PC-3 (cell line): Measurements from ENCODE around the gene EXOC4. TPM values are rescaled to one million over a fixed set of nuclear protein-coding genes. Genes with fewer than 3 reads are reported as not detected.
A peak's percentile ranks its signal among the peaks of the same experiment; 100 is the strongest.

Experiments used
- ATAC-seq: fragments of 200-7000 bp; cut with Tn5 transposase; 2 replicates; pipeline ENCODE4 v1.9.1; 2020; ENCODE audit warnings: mild to moderate bottlenecking, moderate library complexity
- BruUV-seq: library from RNA; stranded (reverse); fragments of 400-500 nt; replicated peaks from 2 replicates; lab custom pipeline; 2021; lab: Mats Ljungman, UMichigan
- CTCF ChIA-PET: fragments of 300-600 bp; sonication (Branson Sonifier 250); formaldehyde crosslinking; loops from one replicate; lab custom pipeline; 2022; ENCODE audit warnings: antibody characterized with exemption; lab: Charles Lee
- POLR2A ChIA-PET: fragments of 300-600 bp; sonication (Branson Sonifier 250); formaldehyde crosslinking; loops from one replicate; lab custom pipeline; 2022; ENCODE audit warnings: antibody characterized with exemption; ENCODE audit not compliant: unreplicated experiment; lab: Charles Lee
- DNase-seq: peaks from one replicate; pipeline ENCODE4 v3.0.0-alpha.2; 2015
- H2AFZ ChIP-seq: fragments of 300-600 bp; sonication (generic); 2 replicates; pipeline ENCODE4 v1.6.0; 2016; ENCODE audit warnings: antibody characterized with exemption, low read length
- H3F3A ChIP-seq: fragments of 300-600 bp; sonication (generic); one replicate; pipeline ENCODE4 v1.6.0; 2017; ENCODE audit warnings: antibody characterized with exemption, low read length, control low read depth, mild to moderate bottlenecking; ENCODE audit not compliant: unreplicated experiment
- H3K27ac ChIP-seq: fragments of 300-600 bp; sonication (generic); 2 replicates; pipeline ENCODE4 v1.5.1; 2016; ENCODE audit warnings: mild to moderate bottlenecking, low read length
- H3K27me3 ChIP-seq: fragments of 300-600 bp; sonication (generic); 2 replicates; pipeline ENCODE4 v1.6.1; 2016; ENCODE audit warnings: low read length, mixed read lengths
- H3K36me3 ChIP-seq: fragments of 300-600 bp; sonication (generic); 2 replicates; pipeline ENCODE4 v1.6.1; 2016; ENCODE audit warnings: low read depth, mixed run types, low read length, mixed read lengths
- H3K4me1 ChIP-seq: fragments of 300-600 bp; sonication (generic); 2 replicates; pipeline ENCODE4 v1.5.1; 2016; ENCODE audit warnings: low read length; ENCODE audit not compliant: insufficient read depth
- H3K4me2 ChIP-seq: fragments of 300-600 bp; sonication (generic); 2 replicates; pipeline ENCODE4 v1.6.0; 2016; ENCODE audit warnings: low read length
- H3K4me3 ChIP-seq: fragments of 300-600 bp; sonication (generic); 2 replicates; pipeline ENCODE4 v1.5.1; 2016; ENCODE audit warnings: mild to moderate bottlenecking, low read length, mixed read lengths
- H3K79me2 ChIP-seq: fragments of 300-600 bp; sonication (generic); 2 replicates; pipeline ENCODE4 v1.6.1; 2017; ENCODE audit warnings: low read length, mixed read lengths
- H3K9ac ChIP-seq: fragments of 300-600 bp; sonication (generic); 2 replicates; pipeline ENCODE4 v1.6.0; 2016; ENCODE audit warnings: mild to moderate bottlenecking, low read length
- H3K9me2 ChIP-seq: fragments of 300-600 bp; sonication (generic); replicated peaks from 2 replicates; pipeline ENCODE4 v1.6.1; 2016; ENCODE audit warnings: mixed run types, low read length, mixed read lengths
- H3K9me3 ChIP-seq: fragments of 300-600 bp; sonication (generic); 2 replicates; pipeline ENCODE4 v1.6.1; 2016; ENCODE audit warnings: low read length, mixed read lengths
- H4K20me1 ChIP-seq: fragments of 300-600 bp; sonication (generic); 2 replicates; pipeline ENCODE4 v1.6.1; 2016; ENCODE audit warnings: low read length, mixed read lengths
- CTCF ChIP-seq: fragments of 300-600 bp; sonication (generic); conservative IDR thresholded peaks from 2 replicates; pipeline ENCODE4 v1.5.1; 2017; ENCODE audit warnings: antibody characterized with exemption, low read depth, mild to moderate bottlenecking, low read length
- EZH2 ChIP-seq: fragments of 300-600 bp; sonication (generic); IDR thresholded peaks from one replicate; pipeline ENCODE4 v1.6.1; 2017; ENCODE audit warnings: antibody characterized with exemption, mild to moderate bottlenecking, low read length; ENCODE audit not compliant: unreplicated experiment
- EZH2phosphoT487 ChIP-seq: fragments of 300-600 bp; sonication (generic); IDR thresholded peaks from 2 replicates; pipeline ENCODE4 v1.6.1; 2018; ENCODE audit warnings: mild to moderate bottlenecking, antibody characterized with exemption, low read length, borderline replicate concordance
- intact Hi-C: fragments of 100-400 bp; cut with micrococcal nuclease; formaldehyde crosslinking; loops from 2 replicates; pipeline ENCODE4 v1.9.0; 2023
- total RNA-seq: library from RNA; depleted of rRNA; stranded (reverse); fragments of >200 nt; gene quantifications from 2 replicates; pipeline ENCODE4 v1.2.3, GENCODE V29; 2014

The EXOC4 gene
- total RNA-seq, 1 experiment from 2014 or later, result 43.5 TPM

GRCh38 chr7:134081695-134082094, 828.8 kb downstream of the EXOC4 start:
- TF ChIP-seq EZH2phosphoT487 (no peak), EZH2 (no peak), CTCF (no peak)
- intact Hi-C loops, result no loop called here
- CTCF ChIA-PET, result no interaction called here
- no TSS peak for BruUV-seq
- Histone ChIP-seq H3K4me2 (no peak overlapping the region), H3K36me3 (no peaks in the 10 kb centered on the region), H3K9ac (no peak overlapping the region), H3F3A (no peaks in the 10 kb centered on the region), H3K79me2 (no peaks in the 10 kb centered on the region), H3K4me3 (no peak overlapping the region), H3K9me3 (no peaks in the 10 kb centered on the region), H2AFZ (no peak overlapping the region), H3K27ac (no peak overlapping the region), H4K20me1 (no peaks in the 10 kb centered on the region), H3K4me1 (peaks cover 8% of the 10 kb centered on the region), H3K27me3 (no peaks in the 10 kb centered on the region), H3K9me2 (no peaks in the 10 kb centered on the region)
- no peak for DNase-seq
- no peak for ATAC-seq
- POLR2A ChIA-PET, result no interaction called here

GRCh38 chr7:134083766-134084487, 831.0 kb downstream of the EXOC4 start:
- Histone ChIP-seq H3K9ac (no peak overlapping the region), H3K9me2 (no peaks in the 10 kb centered on the region), H3K9me3 (peaks cover 8% of the 10 kb centered on the region), H3K36me3 (peaks cover 2% of the 10 kb centered on the region; the same call in 1 of the 2 replicates), H2AFZ (no peak overlapping the region), H3K27ac (no peak overlapping the region), H3K4me3 (no peak overlapping the region), H3F3A (no peaks in the 10 kb centered on the region), H3K4me1 (peaks cover 8% of the 10 kb centered on the region), H4K20me1 (no peaks in the 10 kb centered on the region), H3K27me3 (no peaks in the 10 kb centered on the region), H3K4me2 (no peak overlapping the region), H3K79me2 (no peaks in the 10 kb centered on the region)
- DNase-seq (peak; percentile 38), ATAC-seq (peak; percentile 93)
- ChIA-PET POLR2A (interaction anchor here (0.5 kb wide), 1 partner anchor 147 kb away, joined by 7 read pairs; no protein-coding TSS in a partner anchor), CTCF (no interaction called here)
- intact Hi-C loops, result no loop called here
- TF ChIP-seq EZH2 (no peak), CTCF (no peak), EZH2phosphoT487 (no peak)
- no TSS peak for BruUV-seq

- H3K4me3 ChIP-seq, result no peak overlapping the region
- peaks cover 15% of the 10 kb centered on the region for H3K9me3 ChIP-seq
- H3K4me1 ChIP-seq, result peaks cover 8% of the 10 kb centered on the region
- no peaks in the 10 kb centered on the region for H3F3A ChIP-seq
- no peaks in the 10 kb centered on the region for H4K20me1 ChIP-seq
- no peak overlapping the region for H3K27ac ChIP-seq
- ChIA-PET POLR2A (interaction anchor here (0.5 kb wide), 1 partner anchor 146 kb away, joined by 7 read pairs; no protein-coding TSS in a partner anchor), CTCF (no interaction called here)
- intact Hi-C loops, result no loop called here
- no peaks in the 10 kb centered on the region for H3K79me2 ChIP-seq
- H3K9ac ChIP-seq, result no peak overlapping the region
- DNase-seq (peak; percentile 1), ATAC-seq (no peak)
- no TSS peak for BruUV-seq
- no peak overlapping the region for H3K4me2 ChIP-seq
- peaks cover 2% of the 10 kb centered on the region; the same call in 1 of the 2 replicates for H3K36me3 ChIP-seq
- no peaks in the 10 kb centered on the region for H3K9me2 ChIP-seq
- H3K27me3 ChIP-seq, result no peaks in the 10 kb centered on the region
- TF ChIP-seq CTCF (no peak), EZH2 (no peak), EZH2phosphoT487 (no peak)
- no peak overlapping the region for H2AFZ ChIP-seq
These were observed 831.7 kb downstream of the EXOC4 start for GRCh38 chr7:134084488-134085144.
